ENCODE measurements around the gene SLC7A8. TPM values are rescaled to one million over a fixed set of nuclear protein-coding genes. Genes with fewer than 3 reads are reported as not detected.

Gene SLC7A8
- total RNA-seq, 2 experiments from 2014 or later = 4.0 to 11.4 TPM

- Histone ChIP-seq H3K9me2 (ENCODE audit: insufficient read depth, low read length) (no peaks in the 10 kb centered on the region), H3K9me3 (ENCODE audit: low read length) (no peaks in the 10 kb centered on the region), H3K4me3 (ENCODE audit: low read depth, low read length, poor library complexity, severe bottlenecking) (no peak overlapping the region), H2AFZ (ENCODE audit: low read length) (no peak overlapping the region), H3K4me1 (ENCODE audit: insufficient read depth, low read length, poor library complexity, severe bottlenecking) (no peaks in the 10 kb centered on the region), H3K36me3 (ENCODE audit: insufficient read depth, low read length) (peaks cover 99% of the 10 kb centered on the region), H3K79me2 (ENCODE audit: insufficient read depth, low read depth, low read length) (no peaks in the 10 kb centered on the region), H3K4me2 (ENCODE audit: low read length) (no peak overlapping the region), H4K20me1 (ENCODE audit: insufficient read depth, low read length) (no peaks in the 10 kb centered on the region), H3K27ac (ENCODE audit: low read depth, low read length, poor library complexity, severe bottlenecking) (peak overlapping the region; percentile 11)
- ChIA-PET CTCF (ENCODE audit: unreplicated experiment) (interaction anchor here (1.2 to 1.4 kb wide), 2 partner anchors 9 to 17 kb away, joined by 6 read pairs; partner anchors contain the start of genes ACIN1 and C14orf119), POLR2A (interaction anchor here (0.6 to 2.4 kb wide), 3 partner anchors 15 to 1841 kb away, joined by 3 to 7 read pairs (median 4); partner anchors contain the start of genes ACIN1 and C14orf119)
- no peak for TF ChIP-seq EZH2phosphoT487 (IDR thresholded peaks at IDR 0.05; ENCODE audit: borderline replicate concordance, low read depth, low read length)
- TF ChIP-seq CTCF (conservative IDR thresholded peaks at IDR 0.05; ENCODE audit: low read length) = no peak
- no TSS peak for BruUV-seq (replicated peaks)
- intact Hi-C loops (cut with micrococcal nuclease; ENCODE audit: unreplicated experiment) = no loop called here
- DNase-seq (ENCODE audit: low spot score) = no peak
These were observed 105.5 kb downstream of the SLC7A8 start for GRCh38 chr14:23077962-23078361.

GRCh38 chr14:23076785-23077408, 106.6 kb downstream of the SLC7A8 start:
- intact Hi-C loops (cut with micrococcal nuclease; ENCODE audit: unreplicated experiment) = no loop called here
- Histone ChIP-seq H3K27ac (ENCODE audit: low read depth, low read length, poor library complexity, severe bottlenecking) (no peak overlapping the region), H3K79me2 (ENCODE audit: insufficient read depth, low read depth, low read length) (no peaks in the 10 kb centered on the region), H3K9me3 (ENCODE audit: low read length) (no peaks in the 10 kb centered on the region), H3K36me3 (ENCODE audit: insufficient read depth, low read length) (peaks cover 99% of the 10 kb centered on the region), H3K9me2 (ENCODE audit: insufficient read depth, low read length) (no peaks in the 10 kb centered on the region), H2AFZ (ENCODE audit: low read length) (no peak overlapping the region), H3K4me2 (ENCODE audit: low read length) (no peak overlapping the region), H3K4me1 (ENCODE audit: insufficient read depth, low read length, poor library complexity, severe bottlenecking) (peaks cover 4% of the 10 kb centered on the region), H3K4me3 (ENCODE audit: low read depth, low read length, poor library complexity, severe bottlenecking) (no peak overlapping the region), H4K20me1 (ENCODE audit: insufficient read depth, low read length) (no peaks in the 10 kb centered on the region)
- peak; percentile 92 for TF ChIP-seq CTCF (conservative IDR thresholded peaks at IDR 0.05; ENCODE audit: low read length)
- no peak for TF ChIP-seq EZH2phosphoT487 (IDR thresholded peaks at IDR 0.05; ENCODE audit: borderline replicate concordance, low read depth, low read length)
- BruUV-seq (replicated peaks) = no TSS peak
- peak; percentile 57 for DNase-seq (ENCODE audit: low spot score)
- POLR2A ChIA-PET = interaction anchor here (0.5 to 2.4 kb wide), 4 partner anchors 18 to 209 kb away, joined by 3 to 7 read pairs (median 4); partner anchors contain the start of genes ACIN1 and C14orf119
- CTCF ChIA-PET (ENCODE audit: unreplicated experiment) = interaction anchor here (0.8 to 1.5 kb wide), 5 partner anchors 8 to 43 kb away, joined by 3 to 6 read pairs (median 5); partner anchors contain the start of genes ACIN1 and C14orf119

Small RNA genes within 50 kb of the gene (small RNA-seq; reads per million reads assigned to genes)
- not detected for gene AL049829.1
- gene RNU6-1138P = not detected

Other genes with a start within 250 kb of the SLC7A8 start
- gene HAUS4, start 226.6 kb downstream of the SLC7A8 start, total RNA-seq (2014; rRNA removed; shearing (Covaris generic)) = 105 and 126 TPM in 2 replicates
- 96.7 and 103 TPM in 2 replicates for gene HAUS4, start 226.6 kb downstream of the SLC7A8 start, total RNA-seq (2022)
- 0.13 and 0.22 TPM in 2 replicates for gene AJUBA, start 201.1 kb downstream of the SLC7A8 start, total RNA-seq (2014; rRNA removed; shearing (Covaris generic))
- gene AJUBA, start 201.1 kb downstream of the SLC7A8 start, total RNA-seq (2022) = 0.37 and 0.88 TPM in 2 replicates
- gene C14orf93, start 173.5 kb downstream of the SLC7A8 start, total RNA-seq (2014; rRNA removed; shearing (Covaris generic)) = 13.8 and 17.9 TPM in 2 replicates
- gene C14orf93, start 173.5 kb downstream of the SLC7A8 start, total RNA-seq (2022) = 15.2 and 17.4 TPM in 2 replicates
- gene PSMB5, start 148.8 kb downstream of the SLC7A8 start, total RNA-seq (2014; rRNA removed; shearing (Covaris generic)) = 111 and 133 TPM in 2 replicates
- gene PSMB5, start 148.8 kb downstream of the SLC7A8 start, total RNA-seq (2022) = 85.5 and 122 TPM in 2 replicates
- not detected in 2 replicates for gene PSMB11, start 141.4 kb downstream of the SLC7A8 start, total RNA-seq (2014; rRNA removed; shearing (Covaris generic))
- not detected in 2 replicates for gene PSMB11, start 141.4 kb downstream of the SLC7A8 start, total RNA-seq (2022)
- gene CDH24, start 126.1 kb downstream of the SLC7A8 start, total RNA-seq (2014; rRNA removed; shearing (Covaris generic)) = 1.1 and 1.5 TPM in 2 replicates
- gene CDH24, start 126.1 kb downstream of the SLC7A8 start, total RNA-seq (2022) = 0.46 and 0.51 TPM in 2 replicates
- gene ACIN1, start 88.5 kb downstream of the SLC7A8 start, total RNA-seq (2014; rRNA removed; shearing (Covaris generic)) = 107 and 130 TPM in 2 replicates
- gene ACIN1, start 88.5 kb downstream of the SLC7A8 start, total RNA-seq (2022) = 203 and 206 TPM in 2 replicates
- 25.9 and 44.5 TPM in 2 replicates for gene C14orf119, start 88.2 kb downstream of the SLC7A8 start, total RNA-seq (2014; rRNA removed; shearing (Covaris generic))
- 37.0 and 42.4 TPM in 2 replicates for gene C14orf119, start 88.2 kb downstream of the SLC7A8 start, total RNA-seq (2022)
- gene CIROP, start 78.7 kb downstream of the SLC7A8 start, total RNA-seq (2014; rRNA removed; shearing (Covaris generic)) = not detected in 2 replicates
- not detected in 2 replicates for gene CIROP, start 78.7 kb downstream of the SLC7A8 start, total RNA-seq (2022)
- gene CEBPE, start 64.4 kb downstream of the SLC7A8 start, total RNA-seq (2014; rRNA removed; shearing (Covaris generic)) = 0.67 and 1.1 TPM in 2 replicates
- gene CEBPE, start 64.4 kb downstream of the SLC7A8 start, total RNA-seq (2022) = 2.2 and 2.3 TPM in 2 replicates
- not detected in 2 replicates for gene RNF212B, start 54.3 kb upstream of the SLC7A8 start, total RNA-seq (2014; rRNA removed; shearing (Covaris generic))
- gene RNF212B, start 54.3 kb upstream of the SLC7A8 start, total RNA-seq (2022) = not detected in 2 replicates
- gene HOMEZ, start 102.5 kb upstream of the SLC7A8 start, total RNA-seq (2014; rRNA removed; shearing (Covaris generic)) = 6.3 and 7.1 TPM in 2 replicates
- gene HOMEZ, start 102.5 kb upstream of the SLC7A8 start, total RNA-seq (2022) = 16.5 and 17.2 TPM in 2 replicates
- gene PPP1R3E, start 119.2 kb upstream of the SLC7A8 start, total RNA-seq (2014; rRNA removed; shearing (Covaris generic)) = 24.4 and 31.0 TPM in 2 replicates
- 95.5 and 102 TPM in 2 replicates for gene PPP1R3E, start 119.2 kb upstream of the SLC7A8 start, total RNA-seq (2022)
- gene BCL2L2, start 123.2 kb upstream of the SLC7A8 start, total RNA-seq (2014; rRNA removed; shearing (Covaris generic)) = 7.2 and 8.6 TPM in 2 replicates
- gene BCL2L2, start 123.2 kb upstream of the SLC7A8 start, total RNA-seq (2022) = 17.4 and 18.0 TPM in 2 replicates
- gene PABPN1, start 137.8 kb upstream of the SLC7A8 start, total RNA-seq (2014; rRNA removed; shearing (Covaris generic)) = 120 and 167 TPM in 2 replicates
- 314 and 319 TPM in 2 replicates for gene PABPN1, start 137.8 kb upstream of the SLC7A8 start, total RNA-seq (2022)
- not detected in 2 replicates for gene SLC22A17, start 169.2 kb upstream of the SLC7A8 start, total RNA-seq (2014; rRNA removed; shearing (Covaris generic))
- not detected in 2 replicates for gene SLC22A17, start 169.2 kb upstream of the SLC7A8 start, total RNA-seq (2022)
- not detected in 2 replicates for gene EFS, start 181.5 kb upstream of the SLC7A8 start, total RNA-seq (2014; rRNA removed; shearing (Covaris generic))
- gene EFS, start 181.5 kb upstream of the SLC7A8 start, total RNA-seq (2022) = not detected in 2 replicates
- gene IL25, start 189.1 kb upstream of the SLC7A8 start, total RNA-seq (2014; rRNA removed; shearing (Covaris generic)) = not detected in 2 replicates
- gene IL25, start 189.1 kb upstream of the SLC7A8 start, total RNA-seq (2022) = not detected in 2 replicates
- gene CMTM5, start 193.4 kb upstream of the SLC7A8 start, total RNA-seq (2014; rRNA removed; shearing (Covaris generic)) = not detected in 2 replicates
- gene CMTM5, start 193.4 kb upstream of the SLC7A8 start, total RNA-seq (2022) = not detected in 2 replicates
- not detected in 2 replicates for gene MYH6, start 224.6 kb upstream of the SLC7A8 start, total RNA-seq (2014; rRNA removed; shearing (Covaris generic))
- gene MYH6, start 224.6 kb upstream of the SLC7A8 start, total RNA-seq (2022) = not detected in 2 replicates